K562 (cell line): ENCODE results near the gene ATF6B.

Experiments
- CHD1 ChIP-seq: fragments of 200-600 bp; sonication (generic); IDR thresholded peaks from one replicate; pipeline ENCODE4 v1.6.1; 2012; ENCODE audit warnings: mild to moderate bottlenecking, moderate library complexity, low read length, inconsistent platforms
- FIP1L1 ChIP-seq: fragments of 200-400 bp; formaldehyde crosslinking; IDR thresholded peaks from 2 replicates; pipeline ENCODE4 v1.6.1; 2018; ENCODE audit warnings: mild to moderate bottlenecking, low read depth, low read length; ENCODE audit not compliant: poor library complexity, severe bottlenecking
- FOXA3 ChIP-seq, 2 experiments: fragments of 450-650 bp in 1 of 2; sonication (generic) in 1 of 2; formaldehyde crosslinking; IDR thresholded peaks in 1 of 2; conservative IDR thresholded peaks in 1 of 2; 2 replicates each; pipeline versions ENCODE4 v1.4.0 to v1.8.0; 2020 to 2022; ENCODE audit warnings: mild to moderate bottlenecking in 2 of 2, missing genetic modification reagents in 1 of 2
- FOXJ2 ChIP-seq: fragments of 200-800 bp; sonication (Bioruptor generic); IDR thresholded peaks from 2 replicates; pipeline ENCODE4 v1.6.1; 2016; ENCODE audit warnings: missing genetic modification characterization, missing compliant biosample characterization
- POLR2A ChIP-seq: fragments of 450-650 bp; conservative IDR thresholded peaks from 2 replicates; pipeline ENCODE4 v1.6.1; 2016
- POLR2AphosphoS5 ChIP-seq: IDR thresholded peaks from 2 replicates; pipeline ENCODE4 v1.6.1; 2011; ENCODE audit warnings: mild to moderate bottlenecking, low read depth, low read length, moderate library complexity; ENCODE audit not compliant: control insufficient read depth, insufficient read depth
- TF ChIP-seq, protein P1 (sequence below): fragments of 450-650 bp; IDR thresholded peaks from 2 replicates; pipeline ENCODE4 v1.6.1; 2016; ENCODE audit warnings: low read depth

DNA sequence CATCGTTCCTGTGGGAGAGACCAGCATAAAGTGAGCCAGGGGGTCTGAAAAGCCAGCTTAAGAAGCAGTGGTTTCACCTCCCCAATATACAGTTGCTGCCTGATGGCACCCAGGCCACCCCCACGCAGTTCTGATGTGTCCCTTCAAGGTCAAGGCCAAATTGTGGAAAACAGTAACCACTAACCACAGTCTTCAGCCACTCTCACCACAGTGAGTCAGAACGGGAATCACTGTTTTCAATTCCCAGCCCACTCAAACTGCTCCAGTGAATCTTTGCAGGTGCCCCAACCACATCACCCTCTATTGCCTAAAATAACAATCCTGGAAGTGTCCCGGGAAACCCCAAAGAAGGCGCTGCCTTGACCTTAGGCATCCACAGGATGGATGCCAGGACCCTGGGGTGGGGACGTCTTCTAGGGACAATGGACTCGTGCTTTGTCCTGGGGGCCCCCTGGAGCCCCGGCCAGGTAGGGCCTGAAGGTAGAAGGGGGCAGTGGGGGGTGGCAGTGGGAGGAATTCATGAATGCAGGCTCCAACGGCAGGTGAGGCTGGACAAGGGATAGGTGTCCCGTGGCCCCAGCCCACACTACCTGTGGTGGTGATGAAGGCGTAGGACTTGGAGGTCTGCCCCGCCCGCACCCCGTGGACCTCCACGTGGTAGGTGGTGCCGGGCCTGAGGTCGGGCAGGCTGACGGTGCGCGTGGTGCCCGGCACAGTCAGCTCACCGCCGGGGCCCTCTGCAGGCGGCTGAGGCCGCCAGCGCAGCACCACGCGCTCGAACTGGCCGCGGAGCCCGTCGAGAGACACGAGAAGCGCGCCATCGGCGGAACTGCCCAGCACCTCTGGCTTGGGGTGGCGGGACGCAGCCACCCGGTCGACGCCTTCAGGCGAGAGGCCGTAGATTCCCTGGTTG lies 41.1 kb downstream of the ATF6B start:
- TF ChIP-seq FOXJ2 (tag) (no peak), CHD1 (no peak), POLR2A (no peak), FOXA3 (CRISPR knock-in tag; conservative IDR thresholded peaks at IDR 0.05 in 1 of 2, IDR thresholded peaks at IDR 0.05 in 1 of 2) (no peak), POLR2AphosphoS5 (no peak), FIP1L1 (no peak)
- TF ChIP-seq, protein P1, sequence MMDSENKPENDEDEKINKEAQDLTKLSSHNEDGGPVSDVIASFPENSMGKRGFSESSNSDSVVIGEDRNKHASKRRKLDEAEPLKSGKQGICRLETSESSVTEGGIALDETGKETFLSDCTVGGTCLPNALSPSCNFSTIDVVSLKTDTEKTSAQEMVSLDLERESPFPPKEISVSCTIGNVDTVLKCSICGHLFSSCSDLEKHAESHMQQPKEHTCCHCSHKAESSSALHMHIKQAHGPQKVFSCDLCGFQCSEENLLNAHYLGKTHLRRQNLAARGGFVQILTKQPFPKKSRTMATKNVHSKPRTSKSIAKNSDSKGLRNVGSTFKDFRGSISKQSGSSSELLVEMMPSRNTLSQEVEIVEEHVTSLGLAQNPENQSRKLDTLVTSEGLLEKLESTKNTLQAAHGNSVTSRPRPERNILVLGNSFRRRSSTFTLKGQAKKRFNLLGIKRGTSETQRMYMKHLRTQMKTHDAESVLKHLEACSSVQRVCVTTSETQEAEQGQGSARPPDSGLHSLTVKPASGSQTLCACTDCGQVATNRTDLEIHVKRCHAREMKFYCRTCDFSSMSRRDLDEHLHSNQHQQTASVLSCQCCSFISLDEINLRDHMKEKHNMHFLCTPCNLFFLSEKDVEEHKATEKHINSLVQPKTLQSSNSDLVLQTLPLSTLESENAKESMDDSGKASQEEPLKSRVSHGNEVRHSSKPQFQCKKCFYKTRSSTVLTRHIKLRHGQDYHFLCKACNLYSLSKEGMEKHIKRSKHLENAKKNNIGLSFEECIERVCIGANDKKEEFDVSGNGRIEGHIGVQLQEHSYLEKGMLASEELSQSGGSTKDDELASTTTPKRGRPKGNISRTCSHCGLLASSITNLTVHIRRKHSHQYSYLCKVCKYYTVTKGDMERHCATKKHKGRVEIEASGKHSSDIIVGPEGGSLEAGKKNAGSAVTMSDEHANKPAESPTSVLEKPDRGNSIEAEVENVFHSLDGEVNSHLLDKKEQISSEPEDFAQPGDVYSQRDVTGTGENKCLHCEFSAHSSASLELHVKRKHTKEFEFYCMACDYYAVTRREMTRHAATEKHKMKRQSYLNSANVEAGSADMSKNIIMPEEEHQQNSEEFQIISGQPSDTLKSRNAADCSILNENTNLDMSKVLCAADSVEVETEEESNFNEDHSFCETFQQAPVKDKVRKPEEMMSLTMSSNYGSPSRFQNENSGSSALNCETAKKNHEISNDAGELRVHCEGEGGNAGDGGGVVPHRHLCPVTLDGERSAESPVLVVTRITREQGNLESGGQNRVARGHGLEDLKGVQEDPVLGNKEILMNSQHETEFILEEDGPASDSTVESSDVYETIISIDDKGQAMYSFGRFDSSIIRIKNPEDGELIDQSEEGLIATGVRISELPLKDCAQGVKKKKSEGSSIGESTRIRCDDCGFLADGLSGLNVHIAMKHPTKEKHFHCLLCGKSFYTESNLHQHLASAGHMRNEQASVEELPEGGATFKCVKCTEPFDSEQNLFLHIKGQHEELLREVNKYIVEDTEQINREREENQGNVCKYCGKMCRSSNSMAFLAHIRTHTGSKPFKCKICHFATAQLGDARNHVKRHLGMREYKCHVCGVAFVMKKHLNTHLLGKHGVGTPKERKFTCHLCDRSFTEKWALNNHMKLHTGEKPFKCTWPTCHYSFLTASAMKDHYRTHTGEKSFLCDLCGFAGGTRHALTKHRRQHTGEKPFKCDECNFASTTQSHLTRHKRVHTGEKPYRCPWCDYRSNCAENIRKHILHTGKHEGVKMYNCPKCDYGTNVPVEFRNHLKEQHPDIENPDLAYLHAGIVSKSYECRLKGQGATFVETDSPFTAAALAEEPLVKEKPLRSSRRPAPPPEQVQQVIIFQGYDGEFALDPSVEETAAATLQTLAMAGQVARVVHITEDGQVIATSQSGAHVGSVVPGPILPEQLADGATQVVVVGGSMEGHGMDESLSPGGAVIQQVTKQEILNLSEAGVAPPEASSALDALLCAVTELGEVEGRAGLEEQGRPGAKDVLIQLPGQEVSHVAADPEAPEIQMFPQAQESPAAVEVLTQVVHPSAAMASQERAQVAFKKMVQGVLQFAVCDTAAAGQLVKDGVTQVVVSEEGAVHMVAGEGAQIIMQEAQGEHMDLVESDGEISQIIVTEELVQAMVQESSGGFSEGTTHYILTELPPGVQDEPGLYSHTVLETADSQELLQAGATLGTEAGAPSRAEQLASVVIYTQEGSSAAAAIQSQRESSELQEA = no peak
